Ascending aorta (tissue), 2 donors: ENCODE results near the gene MRPL39. TPM values are rescaled to one million over a fixed set of nuclear protein-coding genes. Genes with fewer than 3 reads are reported as not detected.

ENCODE experiments used
- DNase-seq, 2 donors: peaks; one replicate each; pipeline ENCODE4 v3.0.0-alpha.2; 2019; ENCODE audit warnings: low spot score in 2 of 2
- H3K27ac ChIP-seq, 2 donors: fragments of 200-600 bp; sonication (generic); one replicate each; pipeline ENCODE4 v1.5.1; 2016 to 2017; ENCODE audit warnings: mild to moderate bottlenecking in 1 of 2
- H3K27me3 ChIP-seq: fragments of 200-600 bp; sonication (generic); one replicate; pipeline ENCODE4 v1.5.1; 2017
- H3K36me3 ChIP-seq, 2 donors: fragments of 200-600 bp; sonication (generic); one replicate each; pipeline ENCODE4 v1.5.1; 2016
- H3K4me1 ChIP-seq, 2 donors: fragments of 200-600 bp; sonication (generic); one replicate each; pipeline ENCODE4 v1.5.1; 2016 to 2017; ENCODE audit warnings: mild to moderate bottlenecking in 1 of 2
- H3K4me3 ChIP-seq, 2 donors: fragments of 200-600 bp; sonication (generic); one replicate each; pipeline ENCODE4 v1.5.1; 2016 to 2017; ENCODE audit warnings: mild to moderate bottlenecking in 1 of 2
- H3K9me3 ChIP-seq, 2 donors: fragments of 200-600 bp; sonication (generic); one replicate each; pipeline ENCODE4 v1.5.1; 2016
- CTCF ChIP-seq, 3 experiments: fragments of 200-600 bp in 2 of 3; fragments of 450-650 bp in 1 of 3; sonication (generic) in 2 of 3; IDR thresholded peaks; one replicate each; pipeline ENCODE4 v1.5.1; 2016 to 2019; ENCODE audit warnings: antibody characterized with exemption in 3 of 3, mild to moderate bottlenecking in 1 of 3, moderate library complexity in 1 of 3
- intact Hi-C: fragments of 100-400 bp; cut with DNase I; formaldehyde crosslinking; loops from one replicate; pipeline ENCODE4 v1.15.1; 2023
- total RNA-seq: library from RNA; depleted of rRNA; stranded (reverse); fragments of >200 nt; gene quantifications from one replicate; pipeline ENCODE4 v1.1.0, GENCODE V29; 2016

Gene MRPL39
- total RNA-seq, 1 donor from 2014 or later, result 26.1 TPM

- intact Hi-C loops, result no loop called here
- H3K4me3 ChIP-seq, result no peak overlapping the region
Observed at GRCh38 chr21:25535849-25536248, 71.4 kb downstream of the MRPL39 start.

More at GRCh38 chr21:25535849-25536248, 71.4 kb downstream of the MRPL39 start:
- no peaks in the 10 kb centered on the region for H3K27me3 ChIP-seq
- no peaks in the 10 kb centered on the region for H3K36me3 ChIP-seq
- DNase-seq, result no peak
- peaks cover 0 to 16% of the 10 kb centered on the region in 2 donors for H3K9me3 ChIP-seq
- TF ChIP-seq CTCF (IDR thresholded peaks at IDR 0.05), result no peak
- H3K27ac ChIP-seq, result no peak overlapping the region
- no peaks in the 10 kb centered on the region for H3K4me1 ChIP-seq

Other genes with a start within 250 kb of the MRPL39 start
- 54.1 TPM for gene JAM2, start 31.8 kb upstream of the MRPL39 start, total RNA-seq
- 81.8 TPM for gene ATP5PF, start 127.4 kb upstream of the MRPL39 start, total RNA-seq
- 8.9 TPM for gene GABPA, start 127.5 kb upstream of the MRPL39 start, total RNA-seq